Vagina (tissue), 2 donors: Measurements from ENCODE around the gene SEMA3E.

ENCODE experiments used
- POLR2A ChIP-seq, 2 donors: fragments of 450-650 bp; IDR thresholded peaks; one replicate each; pipeline ENCODE4 v1.6.1; 2017; ENCODE audit warnings: antibody characterized with exemption in 2 of 2, mild to moderate bottlenecking in 2 of 2, moderate library complexity in 2 of 2
- TF ChIP-seq, protein P1 (sequence below), 3 experiments: fragments of 450-650 bp in 2 of 3; fragments of 200-600 bp in 1 of 3; sonication (generic) in 1 of 3; IDR thresholded peaks; one replicate each; pipeline ENCODE4 v1.5.1; 2017 to 2019; ENCODE audit warnings: antibody characterized with exemption in 3 of 3, mild to moderate bottlenecking in 2 of 3, moderate library complexity in 2 of 3

DNA sequence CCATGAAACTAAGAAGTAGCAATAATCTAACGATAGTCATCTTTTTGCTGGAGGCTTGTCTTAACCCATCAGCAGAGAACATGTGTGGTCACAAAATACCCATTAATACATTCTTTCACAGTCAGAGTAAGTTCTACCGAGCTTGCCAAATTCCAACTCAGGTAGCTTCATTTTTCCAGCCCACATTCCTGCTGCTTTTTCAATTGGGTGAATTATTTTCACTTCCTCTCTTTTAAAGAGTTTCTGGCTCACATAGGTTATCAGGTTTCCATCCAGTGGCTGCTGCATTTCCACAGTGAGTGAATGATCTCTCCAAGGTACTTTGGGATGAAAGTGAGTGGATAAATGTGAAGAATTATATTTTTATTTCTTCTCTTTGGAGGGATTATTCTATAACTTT, 233.1 kb downstream of the SEMA3E start:
- TF ChIP-seq POLR2A (IDR thresholded peaks at IDR 0.05), result no peak
- TF ChIP-seq, protein P1, sequence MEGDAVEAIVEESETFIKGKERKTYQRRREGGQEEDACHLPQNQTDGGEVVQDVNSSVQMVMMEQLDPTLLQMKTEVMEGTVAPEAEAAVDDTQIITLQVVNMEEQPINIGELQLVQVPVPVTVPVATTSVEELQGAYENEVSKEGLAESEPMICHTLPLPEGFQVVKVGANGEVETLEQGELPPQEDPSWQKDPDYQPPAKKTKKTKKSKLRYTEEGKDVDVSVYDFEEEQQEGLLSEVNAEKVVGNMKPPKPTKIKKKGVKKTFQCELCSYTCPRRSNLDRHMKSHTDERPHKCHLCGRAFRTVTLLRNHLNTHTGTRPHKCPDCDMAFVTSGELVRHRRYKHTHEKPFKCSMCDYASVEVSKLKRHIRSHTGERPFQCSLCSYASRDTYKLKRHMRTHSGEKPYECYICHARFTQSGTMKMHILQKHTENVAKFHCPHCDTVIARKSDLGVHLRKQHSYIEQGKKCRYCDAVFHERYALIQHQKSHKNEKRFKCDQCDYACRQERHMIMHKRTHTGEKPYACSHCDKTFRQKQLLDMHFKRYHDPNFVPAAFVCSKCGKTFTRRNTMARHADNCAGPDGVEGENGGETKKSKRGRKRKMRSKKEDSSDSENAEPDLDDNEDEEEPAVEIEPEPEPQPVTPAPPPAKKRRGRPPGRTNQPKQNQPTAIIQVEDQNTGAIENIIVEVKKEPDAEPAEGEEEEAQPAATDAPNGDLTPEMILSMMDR (IDR thresholded peaks at IDR 0.05), result no peak
